Activated naive CD8-positive, alpha-beta T cell treated with anti-CD3 and anti-CD28 coated beads, Interleukin-2, amount 10 ng/mL, durations not matched to agents 7 days and 5 days (primary cell): Measurements from ENCODE around the gene ZNF512B. TPM values are rescaled to one million over a fixed set of nuclear protein-coding genes. Genes with fewer than 3 reads are reported as not detected.
"Not testable (repeated sequence)": the region's sequence is repeated elsewhere in the genome, so short reads cannot be mapped to it uniquely, and the experiment has no call there.

Source experiments
- ATAC-seq: fragments of 150-1000 bp; cut with Tn5 transposase; one replicate; pipeline ENCODE4 v1.10.0; 2021; ENCODE audit warnings: low read depth, moderate library complexity
- POLR2A ChIA-PET: fragments of 350-600 bp; sonication (Branson Sonifier 250); formaldehyde crosslinking; loops from one replicate; lab custom pipeline; 2021; ENCODE audit warnings: antibody characterized with exemption; lab: Charles Lee
- DNase-seq: peaks from one replicate; pipeline ENCODE4 v3.0.0; 2021
- H3K27ac Mint-ChIP-seq: one replicate; pipeline ENCODE4 v1.8.0; 2022; ENCODE audit warnings: mild to moderate bottlenecking, mixed read lengths
- H3K27me3 Mint-ChIP-seq: one replicate; pipeline ENCODE4 v1.8.0; 2022; ENCODE audit warnings: mild to moderate bottlenecking, moderate library complexity, mixed read lengths
- H3K36me3 Mint-ChIP-seq: one replicate; pipeline ENCODE4 v1.8.0; 2021; ENCODE audit warnings: mild to moderate bottlenecking, mixed read lengths
- H3K4me1 Mint-ChIP-seq: one replicate; pipeline ENCODE4 v1.8.0; 2021; ENCODE audit warnings: mixed read lengths
- H3K4me3 Mint-ChIP-seq: one replicate; pipeline ENCODE4 v1.8.0; 2022; ENCODE audit warnings: mild to moderate bottlenecking, moderate library complexity, mixed read lengths
- H3K9me3 Mint-ChIP-seq: one replicate; pipeline ENCODE4 v1.8.0; 2021; ENCODE audit warnings: mixed read lengths
- microRNA-seq: library from miRNA; unstranded; fragments of <30 nt; microRNA quantifications from one replicate; pipeline ENCODE4 v1.2.0, GENCODE V29; 2022
- total RNA-seq, 2 experiments: library from RNA; stranded (reverse); gene quantifications; one replicate each; pipeline ENCODE4 v1.2.3, GENCODE V29; 2021

ZNF512B gene
- total RNA-seq, 2 experiments from 2014 or later, result 15.4 TPM

GRCh38 chr20:63920226-63920625 lies 49.5 kb downstream of the ZNF512B start:
- POLR2A ChIA-PET, result no interaction called here
- no peak overlapping the region for H3K27ac Mint-ChIP-seq
- peaks cover 14% of the 10 kb centered on the region for H3K36me3 Mint-ChIP-seq
- no peaks in the 10 kb centered on the region for H3K27me3 Mint-ChIP-seq
- H3K4me3 Mint-ChIP-seq, result no peak overlapping the region
- peaks cover 4% of the 10 kb centered on the region for H3K4me1 Mint-ChIP-seq
- no peak for DNase-seq
- peaks cover 2% of the 10 kb centered on the region for H3K9me3 Mint-ChIP-seq
- no peak for ATAC-seq

GRCh38 chr20:63919130-63919529 lies 50.6 kb downstream of the ZNF512B start:
- H3K4me1 Mint-ChIP-seq, result peaks cover 4% of the 10 kb centered on the region
- no peaks in the 10 kb centered on the region for H3K27me3 Mint-ChIP-seq
- DNase-seq (no peak), ATAC-seq (no peak)
- H3K4me3 Mint-ChIP-seq, result no peak overlapping the region
- POLR2A ChIA-PET, result no interaction called here
- no peak overlapping the region for H3K27ac Mint-ChIP-seq
- peaks cover 20% of the 10 kb centered on the region for H3K36me3 Mint-ChIP-seq
- H3K9me3 Mint-ChIP-seq, result peaks cover 2% of the 10 kb centered on the region

- H3K4me3 Mint-ChIP-seq, result no peak overlapping the region
- peaks cover 24% of the 10 kb centered on the region for H3K36me3 Mint-ChIP-seq
- DNase-seq (no peak), ATAC-seq (no peak)
- peaks cover 3% of the 10 kb centered on the region for H3K4me1 Mint-ChIP-seq
- POLR2A ChIA-PET, result no interaction called here
- H3K27ac Mint-ChIP-seq, result no peak overlapping the region
- peaks cover 2% of the 10 kb centered on the region for H3K9me3 Mint-ChIP-seq
- H3K27me3 Mint-ChIP-seq, result no peaks in the 10 kb centered on the region
These were observed 51.9 kb downstream of the ZNF512B start for GRCh38 chr20:63917811-63918210.

- H3K9me3 Mint-ChIP-seq, H3K27ac Mint-ChIP-seq, DNase-seq, H3K27me3 Mint-ChIP-seq, H3K4me1 Mint-ChIP-seq, POLR2A ChIA-PET, ATAC-seq, H3K4me3 Mint-ChIP-seq: not testable (repeated sequence)
- H3K36me3 Mint-ChIP-seq, result peaks cover 24% of the 10 kb centered on the region
These were observed 53.3 kb downstream of the ZNF512B start for GRCh38 chr20:63916371-63916939.

- no peak for DNase-seq
- Mint-ChIP-seq H3K4me1 (peaks cover 13% of the 10 kb centered on the region), H3K9me3 (peaks cover 2% of the 10 kb centered on the region), H3K36me3 (peaks cover 24% of the 10 kb centered on the region), H3K27me3 (no peaks in the 10 kb centered on the region), H3K27ac (no peak overlapping the region), H3K4me3 (no peak overlapping the region)
- no peak for ATAC-seq
- POLR2A ChIA-PET, result no interaction called here
These were observed 54.3 kb downstream of the ZNF512B start for GRCh38 chr20:63915471-63915870.

- Mint-ChIP-seq H3K4me1 (peaks cover 18% of the 10 kb centered on the region), H3K27me3 (no peaks in the 10 kb centered on the region), H3K9me3 (peaks cover 2% of the 10 kb centered on the region), H3K36me3 (peaks cover 24% of the 10 kb centered on the region), H3K4me3 (no peak overlapping the region), H3K27ac (no peak overlapping the region)
- POLR2A ChIA-PET, result no interaction called here
- no peak for ATAC-seq
- no peak for DNase-seq
These were observed 56.0 kb downstream of the ZNF512B start for GRCh38 chr20:63913768-63914167.

- ATAC-seq (no peak), DNase-seq (no peak)
- Mint-ChIP-seq H3K4me3 (no peak overlapping the region), H3K27ac (no peak overlapping the region), H3K36me3 (peaks cover 16% of the 10 kb centered on the region), H3K9me3 (peaks cover 1% of the 10 kb centered on the region), H3K4me1 (peaks cover 24% of the 10 kb centered on the region), H3K27me3 (no peaks in the 10 kb centered on the region)
- POLR2A ChIA-PET, result interaction anchor here (1.0 kb wide), 1 partner anchor 33 kb away, joined by 3 read pairs; no protein-coding TSS in a partner anchor
These were observed 58.6 kb downstream of the ZNF512B start for GRCh38 chr20:63911176-63911575.

GRCh38 chr20:63908008-63908682 lies 61.6 kb downstream of the ZNF512B start:
- peaks cover 2% of the 10 kb centered on the region for H3K36me3 Mint-ChIP-seq
- no peaks in the 10 kb centered on the region for H3K9me3 Mint-ChIP-seq
- POLR2A ChIA-PET, result no interaction called here
- DNase-seq, result no peak
- peaks cover 32% of the 10 kb centered on the region for H3K4me1 Mint-ChIP-seq
- no peak for ATAC-seq
- H3K4me3 Mint-ChIP-seq, result no peak overlapping the region
- H3K27me3 Mint-ChIP-seq, result no peaks in the 10 kb centered on the region
- H3K27ac Mint-ChIP-seq, result no peak overlapping the region

Small RNA genes lying within 50 kb of the gene (microRNA-seq; reads per million reads assigned to microRNA genes)
- gene MIR1914 (not detected), gene MIR647 (not detected), gene MIR941-1 (not detected), gene MIR941-2 (not detected), gene MIR941-3 (not detected), gene MIR941-4 (not detected), gene MIR941-5 (not detected)

Other genes with a start within 250 kb of the ZNF512B start
- gene LIME1, start 233.3 kb downstream of the ZNF512B start, total RNA-seq, result 100 to 1,000 TPM; 144 to 159 TPM
- gene SLC2A4RG, start 230.2 kb downstream of the ZNF512B start, total RNA-seq, result 100 to 1,000 TPM; 128 to 134 TPM
- under 1 TPM; 0.11 to 0.25 TPM for gene ZBTB46, start 138.7 kb downstream of the ZNF512B start, total RNA-seq
- gene ABHD16B, start 108.4 kb downstream of the ZNF512B start, total RNA-seq, result not detected
- 10 to 100 TPM; 37.9 to 39.5 TPM for gene TPD52L2, start 104.7 kb downstream of the ZNF512B start, total RNA-seq
- gene DNAJC5, start 74.8 kb downstream of the ZNF512B start, total RNA-seq, result 10 to 100 TPM; 48.3 to 49.2 TPM
- 10 to 100 TPM; 45.0 to 48.4 TPM for gene UCKL1, start 13.5 kb downstream of the ZNF512B start, total RNA-seq
- 10 to 100 TPM; 16.2 to 18.8 TPM for gene SAMD10, start 9.7 kb upstream of the ZNF512B start, total RNA-seq
- 10 to 100 TPM; 76.7 to 78.4 TPM for gene PRPF6, start 11.2 kb upstream of the ZNF512B start, total RNA-seq
- 1 to 10 TPM; 9.7 to 9.8 TPM for gene C20orf204, start 66.3 kb upstream of the ZNF512B start, total RNA-seq
- under 1 TPM; 0.30 to 0.51 TPM for gene SOX18, start 79.7 kb upstream of the ZNF512B start, total RNA-seq
- 10 to 100 TPM; 65.3 to 74.9 TPM for gene TCEA2, start 93.3 kb upstream of the ZNF512B start, total RNA-seq
- 100 to 1,000 TPM in 1 of 2 experiments, 10 to 100 TPM in 1; 95.1 to 106 TPM for gene RGS19, start 109.6 kb upstream of the ZNF512B start, total RNA-seq
- gene OPRL1, start 110.2 kb upstream of the ZNF512B start, total RNA-seq, result 1 to 10 TPM; 1.8 to 2.6 TPM
- gene LKAAEAR1, start 114.5 kb upstream of the ZNF512B start, total RNA-seq, result 1 to 10 TPM in 1 of 2 experiments, under 1 TPM in 1; 0.57 to 1.1 TPM
- gene NPBWR2, start 137.6 kb upstream of the ZNF512B start, total RNA-seq, result not detected
- gene MYT1, start 194.5 kb upstream of the ZNF512B start, total RNA-seq, result under 1 TPM in 1 of 2 experiments, not detected in 1; 0.06 TPM